GM18870 (cell line): ENCODE data around the gene DCXR.

Experiments
- ATAC-seq: cut with Tn5 transposase; IDR thresholded peaks from one replicate; pipeline ENCODE4 v1.9.1; 2021; ENCODE audit warnings: moderate library complexity; ENCODE audit not compliant: unreplicated experiment

DCXR gene

DNA sequence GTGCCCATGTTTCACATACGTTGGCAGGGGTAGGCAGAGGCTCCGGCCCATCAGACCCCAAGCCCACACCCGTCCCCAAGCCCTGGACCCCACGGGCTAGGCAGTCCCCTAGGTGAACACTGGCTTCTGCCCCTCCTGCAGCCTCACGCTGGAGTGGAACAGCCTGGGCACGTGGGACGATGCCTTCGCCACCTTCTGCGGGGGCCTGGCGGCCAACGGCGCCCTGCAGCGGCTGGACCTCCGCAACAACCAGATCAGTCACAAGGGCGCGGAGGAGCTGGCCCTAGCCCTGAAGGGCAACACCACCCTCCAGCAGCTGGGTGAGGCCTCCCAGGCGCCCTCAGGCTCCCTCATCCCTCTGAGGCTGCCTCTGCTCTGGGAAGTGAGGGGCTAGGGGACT lies 12.6 kb downstream of the DCXR start:
- no peak for ATAC-seq

DNA sequence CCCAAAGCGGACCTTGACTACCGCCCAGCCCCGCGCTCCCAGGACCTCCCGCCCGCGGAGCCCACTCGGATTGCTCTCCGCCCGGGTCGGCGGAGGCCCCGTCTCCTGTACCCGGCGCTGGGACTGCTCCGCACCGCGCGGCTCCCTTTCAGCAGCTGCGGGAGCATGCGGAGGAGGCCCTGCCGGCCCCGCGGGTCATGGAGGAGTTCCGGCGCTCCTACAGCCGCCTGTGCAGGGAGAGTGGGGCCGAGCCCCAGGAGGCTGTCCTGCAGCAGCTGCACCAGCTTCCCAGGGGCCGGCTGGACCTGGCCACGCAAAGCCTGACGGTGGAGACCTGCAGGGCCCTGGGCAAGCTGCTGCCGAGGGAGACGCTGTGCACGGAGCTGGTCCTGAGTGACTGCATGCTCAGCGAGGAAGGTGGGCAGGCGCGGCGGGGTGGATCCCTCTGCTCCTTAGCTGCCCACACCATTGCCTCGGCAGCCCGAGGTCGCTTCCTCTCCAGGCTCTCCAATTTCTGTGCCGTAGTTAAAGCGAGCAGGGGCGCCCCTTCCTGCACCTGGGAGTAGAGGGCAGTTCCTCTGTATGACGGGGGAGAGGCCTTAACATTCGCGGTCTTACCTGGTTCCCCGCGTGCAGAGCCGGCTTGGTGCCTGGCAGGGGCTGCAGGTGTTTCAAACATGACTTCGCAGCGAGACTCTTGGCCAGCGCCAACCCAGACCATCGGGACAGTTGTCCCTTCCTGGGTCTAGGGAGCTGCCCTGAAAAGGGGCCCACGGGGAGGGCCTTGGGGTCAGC lies 13.9 kb downstream of the DCXR start:
- no peak for ATAC-seq

DNA sequence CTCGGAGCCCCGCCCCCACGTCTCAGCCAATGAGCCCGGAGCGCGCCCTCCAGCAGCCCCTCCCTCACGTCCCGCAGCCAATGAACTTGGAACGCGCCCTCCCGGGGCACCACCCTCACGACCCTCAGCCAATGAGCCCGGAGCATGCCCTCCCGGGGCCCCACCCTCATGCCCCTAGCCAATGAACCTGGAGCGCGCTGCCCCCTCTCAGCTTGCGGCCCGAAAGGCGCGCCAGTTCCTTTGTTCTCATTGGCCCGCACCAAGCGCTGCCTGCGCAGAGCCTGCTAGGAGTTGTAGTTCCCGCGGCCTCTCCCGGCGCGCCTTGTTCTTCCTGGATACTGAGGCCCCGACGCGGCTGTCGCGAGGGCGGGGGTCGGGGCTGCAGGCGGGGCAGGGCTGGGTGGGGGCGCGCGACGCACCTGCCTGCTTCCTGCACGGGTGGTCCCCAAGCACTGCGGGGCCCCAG lies 14.5 kb downstream of the DCXR start, which contains the start of gene LRRC45:
TSS of gene LRRC45 (plus strand) at position 325 of the 466 bp plus-strand sequence. CDS start 339 bp downstream, outside the sequence.
- ATAC-seq: peak; percentile 89

DNA sequence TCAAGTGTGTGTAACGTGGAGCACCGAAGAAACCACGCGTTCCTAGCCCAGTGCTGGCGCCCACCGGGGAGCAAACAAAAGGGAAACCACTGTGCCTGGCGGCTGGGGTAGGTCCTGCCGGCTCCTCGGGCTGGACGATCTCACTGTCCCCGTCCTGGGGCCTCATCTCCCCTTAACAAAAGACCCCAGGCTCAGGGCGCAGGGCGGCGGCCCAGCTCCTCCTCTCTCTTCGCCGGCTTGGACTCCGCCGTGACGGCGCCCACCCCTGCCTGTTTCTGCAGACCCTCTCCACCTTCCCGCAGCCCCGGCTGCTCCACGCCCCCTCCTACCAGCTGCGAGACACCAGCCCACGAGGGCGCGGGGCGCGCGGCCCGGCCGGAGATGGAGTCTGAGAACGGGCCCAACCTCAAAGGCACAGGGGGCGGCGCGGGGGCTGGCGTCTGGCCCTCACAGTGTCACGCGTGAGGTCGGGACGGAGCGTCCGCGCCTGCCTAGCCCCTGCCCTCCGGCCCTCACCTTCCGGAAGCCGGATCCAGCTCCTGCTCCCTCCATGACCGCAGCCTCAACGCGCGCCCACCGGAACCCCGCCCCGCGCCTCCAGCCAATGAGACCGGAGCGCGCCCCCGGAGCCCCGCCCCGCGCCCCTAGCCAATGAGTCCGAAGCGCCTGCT lies 15.1 kb downstream of the DCXR start, which contains the start of gene CENPX:
TSS of gene CENPX (minus strand) at position 569 of the 671 bp plus-strand sequence. CDS start at position 552, 17 bp downstream.
- ATAC-seq: peak; percentile 17

DNA sequence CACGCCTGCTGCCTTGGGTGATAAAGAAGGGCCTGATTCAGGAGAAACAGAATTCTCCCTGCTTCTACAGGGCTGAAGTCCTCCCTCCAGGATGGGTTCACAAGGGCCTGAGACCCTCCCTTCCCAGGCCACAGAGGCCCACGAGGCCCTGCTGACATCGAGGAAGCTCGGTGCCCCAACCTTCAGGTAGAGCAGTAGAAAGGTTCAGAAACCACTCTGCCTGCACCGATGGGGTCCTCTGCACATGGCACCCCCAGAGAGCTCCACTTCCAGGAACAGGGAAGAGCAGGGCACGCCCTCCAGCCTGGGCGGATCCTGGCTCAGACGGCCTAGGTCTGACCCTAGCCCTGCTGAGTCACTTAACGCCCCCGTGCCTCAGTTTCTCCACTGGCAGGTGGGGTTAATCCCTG lies 15.6 kb downstream of the DCXR start:
- ATAC-seq: no peak

GRCh38 chr17:82021107-82021899 lies 16.2 kb downstream of the DCXR start:
- no peak for ATAC-seq

GRCh38 chr17:82020572-82021106 lies 16.9 kb downstream of the DCXR start:
- ATAC-seq: no peak

GRCh38 chr17:82019690-82020571 lies 17.6 kb downstream of the DCXR start:
- no peak for ATAC-seq

DNA sequence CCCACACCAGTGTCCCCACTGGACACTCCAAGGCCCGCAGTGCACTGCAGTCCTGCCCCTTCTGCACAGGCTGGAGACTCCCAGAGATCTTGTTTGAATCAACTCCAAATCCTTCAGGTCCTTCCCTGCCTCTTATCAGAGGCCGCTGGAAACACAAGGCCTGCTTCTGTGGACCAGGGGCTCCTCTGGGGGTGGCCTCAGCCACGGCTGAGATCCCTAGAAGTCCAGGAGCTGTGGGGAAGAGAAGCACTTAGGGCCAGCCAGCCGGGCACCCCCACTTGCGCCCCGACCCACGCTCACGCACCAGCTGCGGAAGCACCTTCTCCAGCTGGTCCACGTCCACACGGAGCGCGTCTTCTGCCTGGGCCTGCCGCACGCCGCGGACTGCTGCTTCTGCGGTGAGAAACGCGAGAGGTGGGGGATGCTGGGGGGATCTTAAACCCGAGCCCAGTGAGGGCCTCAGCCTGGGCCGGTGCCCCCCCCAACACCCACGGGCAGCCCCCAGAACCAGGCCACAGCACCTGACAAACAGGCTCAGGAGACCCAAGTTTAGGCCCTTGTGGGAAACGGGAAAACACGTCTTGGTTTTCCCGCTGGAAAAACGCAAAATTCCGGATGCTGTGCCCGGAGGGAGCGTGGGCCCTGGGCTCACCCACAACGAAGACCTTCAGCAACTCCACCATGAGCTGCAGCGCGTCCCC lies 18.4 kb downstream of the DCXR start:
- no peak for ATAC-seq

GRCh38 chr17:82018152-82018988 lies 19.1 kb downstream of the DCXR start:
- ATAC-seq: no peak

DNA sequence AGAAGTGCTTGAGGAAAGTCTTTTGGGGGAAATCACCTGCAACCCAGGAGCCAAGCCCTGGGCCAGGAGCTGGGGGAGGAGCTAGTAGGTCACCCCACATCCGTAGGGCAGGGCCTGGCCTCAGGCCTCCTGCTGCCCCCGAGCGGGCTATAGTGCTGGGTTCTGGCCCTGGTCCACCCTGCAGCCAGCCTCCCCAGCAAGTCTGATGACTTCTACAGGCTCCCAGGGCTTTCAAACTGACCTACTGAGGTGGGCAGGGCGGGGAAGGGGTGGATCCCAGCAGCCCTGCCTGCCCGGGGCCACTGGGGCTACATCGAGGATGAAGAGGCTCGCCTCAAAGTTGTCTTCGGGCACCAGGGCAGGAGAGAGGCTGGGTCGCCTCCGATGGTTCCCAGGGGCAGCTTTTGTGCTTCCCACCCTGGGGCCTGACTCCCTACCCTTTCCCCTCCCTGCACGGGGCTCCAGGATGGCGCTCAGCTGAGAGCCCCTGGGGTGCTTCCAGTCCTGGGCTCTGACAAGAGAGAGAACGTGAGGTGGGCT lies 19.8 kb downstream of the DCXR start:
- ATAC-seq: no peak

- no peak for ATAC-seq
Observed at GRCh38 chr17:82016875-82017459, 20.5 kb downstream of the DCXR start.

DNA sequence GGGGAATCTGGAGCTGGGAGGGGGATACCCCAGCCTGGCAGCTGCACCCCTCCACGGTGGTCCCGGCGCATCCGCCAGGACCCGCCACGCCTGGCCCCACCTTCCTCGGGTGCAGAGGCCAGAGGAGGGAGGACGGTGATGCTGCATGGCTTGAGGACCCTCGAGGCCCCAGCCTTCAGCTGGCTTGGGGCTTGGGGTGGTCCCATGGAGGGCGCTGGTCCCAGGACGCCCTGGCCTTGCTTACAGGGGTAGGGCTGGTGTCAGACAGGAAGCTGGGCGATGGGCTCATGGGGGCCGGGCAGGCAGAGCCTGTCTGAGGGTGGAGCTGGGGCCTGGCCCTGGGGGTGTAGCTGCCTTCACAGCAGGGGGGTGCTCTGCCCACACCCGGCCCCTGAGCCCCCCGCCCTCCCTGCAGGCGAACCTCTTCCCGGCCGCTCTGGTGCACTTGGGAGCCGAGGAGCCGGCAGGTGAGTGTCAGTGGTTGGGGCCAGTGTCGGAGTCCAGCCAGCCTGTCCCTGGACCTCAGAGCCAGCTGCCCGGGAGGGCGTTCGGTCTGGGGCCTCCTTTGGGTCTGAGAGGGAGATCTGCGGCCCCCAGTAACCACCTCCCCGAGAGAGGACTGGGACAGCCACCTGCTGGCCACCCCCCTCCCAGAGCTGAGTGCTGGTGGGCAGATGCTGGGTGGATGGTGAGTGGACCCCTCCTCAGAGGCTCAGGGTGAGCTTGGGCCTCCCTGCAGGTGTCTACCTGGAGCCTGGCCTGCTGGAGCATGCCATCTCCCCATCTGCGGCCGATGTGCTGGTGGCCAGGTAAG lies 21.2 kb downstream of the DCXR start:
- ATAC-seq: no peak

- no peak for ATAC-seq
Observed at GRCh38 chr17:82015311-82015971, 22.1 kb downstream of the DCXR start.

DNA sequence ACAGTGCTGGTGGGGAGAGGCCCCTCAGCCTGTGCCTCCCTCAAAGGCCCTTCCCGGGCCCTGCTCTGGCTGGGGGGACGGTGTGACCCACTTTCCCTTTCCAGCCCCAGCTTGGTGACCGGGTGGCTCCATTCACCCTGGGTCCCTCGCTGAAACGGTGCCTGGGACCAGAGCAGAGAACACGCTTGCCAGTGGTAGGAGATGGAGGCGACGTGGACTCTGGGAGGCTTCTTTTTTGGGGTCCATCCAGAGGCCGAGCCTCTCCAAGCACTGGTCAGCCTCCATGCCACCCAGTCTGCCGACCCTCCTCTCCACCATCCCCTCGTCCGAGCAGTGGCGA lies 22.6 kb downstream of the DCXR start:
- ATAC-seq: no peak

GRCh38 chr17:82014432-82014831 lies 23.1 kb downstream of the DCXR start:
- ATAC-seq: no peak
